ENCODE results near the gene ST8SIA4. TPM values are rescaled to one million over a fixed set of nuclear protein-coding genes. Genes with fewer than 3 reads are reported as not detected.

The ST8SIA4 gene
- total and polyA plus RNA-seq, 11 donors = 0.87 to 17.7 (median 4.3) TPM

GRCh38 chr5:100896054-100896453, 7.0 kb downstream of the ST8SIA4 start:
- DNase-seq (no peak), ATAC-seq (no peak)
- H3K27ac ChIP-seq = no peak overlapping the region
- TF ChIP-seq CTCF (IDR thresholded peaks at IDR 0.05) = no peak
- TF ChIP-seq POLR2A (IDR thresholded peaks at IDR 0.05) = no peak
- intact Hi-C loops (cut with DNase I) = loop anchor here in 1 of 10 donors (5.0 kb wide), 1 partner anchor 39 kb away; no protein-coding TSS in a partner anchor
- 81 to 88% (median 84%) methylated on average over 2 of the region's 2 CpGs for WGBS, 4 donors
- H3K27me3 ChIP-seq = peaks cover 0 to 2% (median 0%) of the 10 kb centered on the region in 9 donors
- peaks cover 0 to 23% (median 0%) of the 10 kb centered on the region in 9 donors for H3K36me3 ChIP-seq
- H3K4me1 ChIP-seq = peaks cover 0 to 66% (median 2%) of the 10 kb centered on the region in 12 donors
- H3K4me3 ChIP-seq = no peak overlapping the region
- H3K9me3 ChIP-seq = peaks cover 0 to 3% (median 0%) of the 10 kb centered on the region in 12 donors

- peak overlapping the region in 11 of 12 donors; percentile 15 to 55 (median 42) for H3K4me3 ChIP-seq
- peak in 1 of 4 donors; percentile 59 for ATAC-seq
- TF ChIP-seq POLR2A (IDR thresholded peaks at IDR 0.05) (no peak), CTCF (IDR thresholded peaks at IDR 0.05) (no peak)
- H3K27ac ChIP-seq = peak overlapping the region; percentile 7 to 88 (median 45)
- H3K9me3 ChIP-seq = no peaks in the 10 kb centered on the region
- 32 to 50% (median 37%) methylated on average over 3 of the region's 3 CpGs for WGBS, 4 donors
- DNase-seq = no peak
- H3K27me3 ChIP-seq = no peaks in the 10 kb centered on the region
- intact Hi-C loops (cut with DNase I) = no loop called here
- peaks cover 0 to 53% (median 0%) of the 10 kb centered on the region in 12 donors for H3K4me1 ChIP-seq
- peaks cover 0 to 22% (median 0%) of the 10 kb centered on the region in 9 donors for H3K36me3 ChIP-seq
These were observed 12.5 kb downstream of the ST8SIA4 start for GRCh38 chr5:100890461-100891008.

- Histone ChIP-seq H3K9me3 (no peaks in the 10 kb centered on the region), H3K27me3 (no peaks in the 10 kb centered on the region), H3K27ac (peak overlapping the region; percentile 7 to 88 (median 45)), H3K36me3 (peaks cover 0 to 16% (median 0%) of the 10 kb centered on the region in 9 donors), H3K4me1 (peaks cover 0 to 47% (median 0%) of the 10 kb centered on the region in 12 donors), H3K4me3 (peak overlapping the region in 11 of 12 donors; percentile 15 to 55 (median 42))
- intact Hi-C loops (cut with DNase I) = no loop called here
- DNase-seq (no peak), ATAC-seq (no peak)
- no peak for TF ChIP-seq POLR2A (IDR thresholded peaks at IDR 0.05)
- no peak for TF ChIP-seq CTCF (IDR thresholded peaks at IDR 0.05)
- 28 to 49% (median 35%) methylated on average over 3 of the region's 3 CpGs for WGBS, 4 donors
These were observed 13.2 kb downstream of the ST8SIA4 start for GRCh38 chr5:100889896-100890295.

- intact Hi-C loops (cut with DNase I) = no loop called here
- Histone ChIP-seq H3K9me3 (no peaks in the 10 kb centered on the region), H3K4me3 (peak overlapping the region in 10 of 12 donors; percentile 15 to 55 (median 42)), H3K27me3 (no peaks in the 10 kb centered on the region), H3K4me1 (peaks cover 0 to 47% (median 0%) of the 10 kb centered on the region in 12 donors), H3K36me3 (peaks cover 0 to 9% (median 0%) of the 10 kb centered on the region in 9 donors), H3K27ac (peak overlapping the region in 10 of 12 donors; percentile 19 to 88 (median 48))
- no peak for DNase-seq
- no peak for TF ChIP-seq CTCF (IDR thresholded peaks at IDR 0.05)
- no peak for TF ChIP-seq POLR2A (IDR thresholded peaks at IDR 0.05)
- 29 to 45% (median 32%) methylated on average over 4 of the region's 4 CpGs for WGBS, 4 donors
- no peak for ATAC-seq
These were observed 13.8 kb downstream of the ST8SIA4 start for GRCh38 chr5:100889165-100889743.

All from heart left ventricle (tissue), 16 donors.